A673 (cell line): ENCODE results near the gene FAM118B. TPM values are rescaled to one million over a fixed set of nuclear protein-coding genes. Genes with fewer than 3 reads are reported as not detected.

Source experiments
- BruUV-seq: library from RNA; stranded (reverse); fragments of 400-500 nt; replicated peaks from 2 replicates; lab custom pipeline; 2021; lab: Mats Ljungman, UMichigan
- CTCF ChIA-PET: fragments of 300-600 bp; sonication (Branson Sonifier 250); formaldehyde crosslinking; loops from one replicate; lab custom pipeline; 2022; ENCODE audit warnings: antibody characterized with exemption; lab: Charles Lee
- POLR2A ChIA-PET: fragments of 300-600 bp; sonication (Branson Sonifier 250); formaldehyde crosslinking; loops from one replicate; lab custom pipeline; 2022; ENCODE audit warnings: antibody characterized with exemption; ENCODE audit not compliant: low non-redundant PET; lab: Charles Lee
- DNase-seq: peaks from one replicate; pipeline ENCODE4 v3.0.0-alpha.2; 2015; ENCODE audit warnings: low spot score
- H3K27ac ChIP-seq: fragments of 200-600 bp; sonication (generic); 2 replicates; pipeline ENCODE4 v1.5.1; 2016; ENCODE audit warnings: mixed run types, low read depth, mild to moderate bottlenecking, mixed read lengths, antibody characterized with exemption, low read length; ENCODE audit not compliant: poor library complexity, severe bottlenecking
- H3K27me3 ChIP-seq: fragments of 200-600 bp; sonication (generic); replicated peaks from 2 replicates; pipeline ENCODE4 v1.6.1; 2017; ENCODE audit warnings: mixed run types, low read depth, mild to moderate bottlenecking, mixed read lengths, antibody characterized with exemption, low read length; ENCODE audit not compliant: insufficient read depth, poor library complexity
- H3K36me3 ChIP-seq: fragments of 200-600 bp; sonication (generic); 2 replicates; pipeline ENCODE4 v1.6.1; 2016; ENCODE audit warnings: mixed run types, mild to moderate bottlenecking, mixed read lengths, antibody characterized with exemption, low read length; ENCODE audit not compliant: insufficient read depth, poor library complexity, severe bottlenecking
- H3K4me1 ChIP-seq: fragments of 200-600 bp; sonication (generic); 2 replicates; pipeline ENCODE4 v1.6.1; 2017; ENCODE audit warnings: mixed run types, mild to moderate bottlenecking, mixed read lengths, antibody characterized with exemption, low read length; ENCODE audit not compliant: insufficient read depth, poor library complexity, severe bottlenecking
- H3K4me3 ChIP-seq: fragments of 200-600 bp; sonication (generic); 2 replicates; pipeline ENCODE4 v1.5.1; 2016; ENCODE audit warnings: low read depth, mixed run types, mild to moderate bottlenecking, mixed read lengths, low read length; ENCODE audit not compliant: poor library complexity, severe bottlenecking
- H3K9me3 ChIP-seq: fragments of 200-600 bp; sonication (generic); 2 replicates; pipeline ENCODE4 v1.6.1; 2016; ENCODE audit warnings: mixed run types, low read depth, mild to moderate bottlenecking, mixed read lengths, antibody characterized with exemption, low read length; ENCODE audit not compliant: poor library complexity, severe bottlenecking
- CTCF ChIP-seq: fragments of 300-800, 200-600 bp; sonication (generic); conservative IDR thresholded peaks from 2 replicates; pipeline ENCODE4 v1.5.1; 2017; ENCODE audit warnings: low read depth, mild to moderate bottlenecking, antibody characterized with exemption, low read length, moderate library complexity, mixed read lengths
- EZH2 ChIP-seq: fragments of 200-600 bp; sonication (generic); IDR thresholded peaks from 2 replicates; pipeline ENCODE4 v1.6.1; 2017; ENCODE audit warnings: borderline replicate concordance, low read depth, mild to moderate bottlenecking, mixed read lengths, antibody characterized with exemption, low read length; ENCODE audit not compliant: poor library complexity, severe bottlenecking
- intact Hi-C: fragments of 100-400 bp; cut with micrococcal nuclease; formaldehyde crosslinking; loops from one replicate; pipeline ENCODE4 v1.10.0; 2022; ENCODE audit not compliant: unreplicated experiment
- total RNA-seq: library from RNA; stranded (reverse); gene quantifications from 2 replicates; pipeline ENCODE4 v1.2.3, GENCODE V29; 2021

Gene FAM118B
- total RNA-seq, 1 experiment from 2014 or later = 34.8 TPM

- peaks cover 12% of the 10 kb centered on the region for H3K4me1 ChIP-seq
- DNase-seq = no peak
- no peaks in the 10 kb centered on the region for H3K9me3 ChIP-seq
- intact Hi-C loops = no loop called here
- peaks cover 67% of the 10 kb centered on the region for H3K36me3 ChIP-seq
- no peak for TF ChIP-seq CTCF
- no peak for TF ChIP-seq EZH2
- H3K27me3 ChIP-seq = no peaks in the 10 kb centered on the region
- POLR2A ChIA-PET = no interaction called here
- H3K4me3 ChIP-seq = no peak overlapping the region
- CTCF ChIA-PET = no interaction called here
- BruUV-seq = no TSS peak
- no peak overlapping the region for H3K27ac ChIP-seq
Measured at GRCh38 chr11:126207896-126208295, 3.7 kb upstream of the FAM118B start.

- BruUV-seq = no TSS peak
- no peak for DNase-seq
- H3K9me3 ChIP-seq = no peaks in the 10 kb centered on the region
Measured at GRCh38 chr11:126210871-126211235, 729 bp upstream of the FAM118B start.

GRCh38 chr11:126212089-126212660 is 593 bp downstream of the FAM118B start:
- Histone ChIP-seq H3K4me1 (peaks cover 21% of the 10 kb centered on the region), H3K27me3 (no peaks in the 10 kb centered on the region), H3K4me3 (peak overlapping the region; percentile 88), H3K27ac (peak overlapping the region; percentile 80), H3K36me3 (peaks cover 25% of the 10 kb centered on the region), H3K9me3 (no peaks in the 10 kb centered on the region)
- DNase-seq = peak; percentile 12
- TSS peak; percentile 61 for BruUV-seq
- intact Hi-C loops = no loop called here
- ChIA-PET POLR2A (no interaction called here), CTCF (no interaction called here)
- no peak for TF ChIP-seq CTCF

More at GRCh38 chr11:126210871-126211235, 729 bp upstream of the FAM118B start:
- Histone ChIP-seq H3K4me1 (peaks cover 21% of the 10 kb centered on the region), H3K27me3 (no peaks in the 10 kb centered on the region), H3K27ac (peak overlapping the region; percentile 80), H3K4me3 (peak overlapping the region; percentile 88), H3K36me3 (peaks cover 38% of the 10 kb centered on the region)
- CTCF ChIA-PET = no interaction called here
- TF ChIP-seq EZH2 = no peak
- TF ChIP-seq CTCF = no peak
- intact Hi-C loops = no loop called here
- POLR2A ChIA-PET = no interaction called here
